Hepatocyte (in vitro differentiated cells): Measurements from ENCODE around the gene PDCL3.

Experiments
- EZH2 ChIP-seq: fragments of 200-600 bp; sonication (generic); IDR thresholded peaks from 2 replicates; pipeline ENCODE4 v1.6.1; 2016; ENCODE audit warnings: antibody characterized with exemption, mild to moderate bottlenecking, borderline replicate concordance
- TF ChIP-seq, protein P1 (sequence below): fragments of 200-600 bp; sonication (generic); IDR thresholded peaks from 2 replicates; pipeline ENCODE4 v1.5.1; 2016; ENCODE audit warnings: antibody characterized with exemption, mild to moderate bottlenecking; ENCODE audit not compliant: poor library complexity

DNA sequence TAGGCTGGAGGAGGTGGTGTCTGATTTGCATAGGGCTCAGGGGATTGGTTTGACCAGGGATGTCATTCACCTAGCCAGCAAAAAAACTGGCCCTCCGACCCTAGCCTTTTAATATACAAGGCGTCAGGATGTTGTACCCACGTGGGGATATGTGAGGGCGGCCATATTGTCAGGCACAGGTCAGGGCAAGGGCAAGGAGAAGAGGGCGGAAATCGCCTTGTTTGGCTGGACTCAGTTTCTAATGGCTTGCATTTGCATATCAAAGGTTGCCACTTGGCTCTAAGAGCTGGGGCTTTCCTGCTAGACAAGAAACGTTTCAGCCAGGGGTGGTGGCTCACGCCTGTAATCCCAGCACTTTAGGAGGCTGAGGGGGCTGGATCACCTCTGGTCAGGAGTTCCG, 24.9 kb upstream of the PDCL3 start:
- TF ChIP-seq, protein P1, sequence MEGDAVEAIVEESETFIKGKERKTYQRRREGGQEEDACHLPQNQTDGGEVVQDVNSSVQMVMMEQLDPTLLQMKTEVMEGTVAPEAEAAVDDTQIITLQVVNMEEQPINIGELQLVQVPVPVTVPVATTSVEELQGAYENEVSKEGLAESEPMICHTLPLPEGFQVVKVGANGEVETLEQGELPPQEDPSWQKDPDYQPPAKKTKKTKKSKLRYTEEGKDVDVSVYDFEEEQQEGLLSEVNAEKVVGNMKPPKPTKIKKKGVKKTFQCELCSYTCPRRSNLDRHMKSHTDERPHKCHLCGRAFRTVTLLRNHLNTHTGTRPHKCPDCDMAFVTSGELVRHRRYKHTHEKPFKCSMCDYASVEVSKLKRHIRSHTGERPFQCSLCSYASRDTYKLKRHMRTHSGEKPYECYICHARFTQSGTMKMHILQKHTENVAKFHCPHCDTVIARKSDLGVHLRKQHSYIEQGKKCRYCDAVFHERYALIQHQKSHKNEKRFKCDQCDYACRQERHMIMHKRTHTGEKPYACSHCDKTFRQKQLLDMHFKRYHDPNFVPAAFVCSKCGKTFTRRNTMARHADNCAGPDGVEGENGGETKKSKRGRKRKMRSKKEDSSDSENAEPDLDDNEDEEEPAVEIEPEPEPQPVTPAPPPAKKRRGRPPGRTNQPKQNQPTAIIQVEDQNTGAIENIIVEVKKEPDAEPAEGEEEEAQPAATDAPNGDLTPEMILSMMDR = no peak
- TF ChIP-seq EZH2 = no peak
